HPDE6-E6E7 (cell line): ENCODE results near the gene COPS2.
"Not testable (repeated sequence)": the region's sequence is repeated elsewhere in the genome, so short reads cannot be mapped to it uniquely, and the experiment has no call there.

Experiments used
- DNase-seq: peaks from one replicate; pipeline ENCODE4 v3.0.0; 2011; ENCODE audit warnings: missing footprints; ENCODE audit errors: extremely low spot score

The COPS2 gene

DNA sequence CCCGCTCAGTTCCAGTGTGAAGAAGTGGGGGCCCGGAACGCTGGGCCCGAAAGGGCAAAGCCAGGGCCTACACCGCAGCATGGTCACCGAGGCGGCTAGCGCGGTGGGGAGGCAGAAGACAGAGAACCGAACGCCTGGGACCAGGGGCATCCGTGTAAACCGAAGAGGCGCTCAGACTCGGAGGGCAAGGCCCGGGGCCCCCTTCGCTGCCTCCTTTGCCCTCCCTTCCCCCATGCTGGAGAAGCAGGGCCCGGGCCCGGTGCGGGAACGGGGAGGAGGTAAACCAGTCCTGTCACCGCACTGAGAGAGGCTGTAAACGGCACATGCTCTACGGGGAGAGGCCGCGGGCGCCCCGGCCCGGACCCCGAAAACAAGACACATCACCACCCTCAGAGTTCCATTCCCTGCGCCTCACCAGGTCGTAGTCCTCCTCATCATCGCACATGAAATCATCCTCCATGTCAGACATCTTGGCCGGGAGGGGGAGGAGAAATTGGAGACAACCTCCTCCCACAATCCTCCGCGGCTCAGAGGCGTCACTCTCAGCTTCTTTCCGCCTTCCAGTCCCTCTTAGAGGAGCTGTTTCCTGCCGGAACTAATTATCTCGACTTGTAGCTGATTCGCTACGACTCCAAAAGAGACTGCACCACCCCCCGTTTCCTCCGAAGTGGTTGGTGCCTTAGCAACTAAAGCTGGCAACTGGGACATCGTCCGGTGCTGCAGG, at the start of gene COPS2:
COPS2 (minus strand) TSS at position 490 of the 724 bp plus-strand sequence; CDS start at position 469, 21 bp downstream.
- peak; percentile 80 for DNase-seq

DNA sequence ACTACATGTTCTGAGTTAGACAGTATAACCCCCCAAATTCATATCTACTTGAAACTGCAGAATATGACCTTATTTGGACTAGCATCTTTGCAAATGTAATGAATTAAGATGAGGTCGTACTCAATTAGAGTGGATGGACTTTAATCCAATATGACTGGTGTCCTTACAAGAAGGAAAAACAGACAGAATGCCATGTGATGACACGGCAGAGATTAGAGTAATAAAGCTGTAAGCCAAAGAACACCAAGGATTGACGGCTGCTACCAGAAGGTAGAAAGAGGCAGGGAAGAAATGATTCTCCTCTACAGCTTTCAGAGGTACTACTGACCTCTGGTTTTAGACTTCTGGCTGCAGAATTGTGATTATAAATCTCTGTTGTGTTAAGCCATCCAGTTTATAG, 44.9 kb upstream of the COPS2 start:
- no peak for DNase-seq

DNA sequence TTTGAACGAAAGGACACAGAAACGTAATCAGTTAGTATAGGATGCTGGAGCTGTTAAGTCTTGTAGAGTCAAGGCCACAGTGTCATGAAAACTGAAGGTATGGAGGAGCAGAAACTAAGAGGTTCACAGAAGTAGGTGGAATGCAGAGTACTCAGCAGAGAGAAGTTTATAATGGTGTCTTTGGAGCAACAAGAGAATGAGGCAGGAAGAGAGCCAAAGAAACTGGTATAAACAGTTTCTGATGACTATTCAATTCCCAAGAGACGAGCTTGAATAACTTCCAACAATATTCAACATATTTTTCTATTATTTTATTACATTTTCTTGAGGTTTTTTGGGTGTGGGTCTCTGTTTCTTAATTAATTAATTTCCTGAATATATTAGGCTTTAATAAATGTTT, 44.3 kb upstream of the COPS2 start:
- DNase-seq: no peak

DNA sequence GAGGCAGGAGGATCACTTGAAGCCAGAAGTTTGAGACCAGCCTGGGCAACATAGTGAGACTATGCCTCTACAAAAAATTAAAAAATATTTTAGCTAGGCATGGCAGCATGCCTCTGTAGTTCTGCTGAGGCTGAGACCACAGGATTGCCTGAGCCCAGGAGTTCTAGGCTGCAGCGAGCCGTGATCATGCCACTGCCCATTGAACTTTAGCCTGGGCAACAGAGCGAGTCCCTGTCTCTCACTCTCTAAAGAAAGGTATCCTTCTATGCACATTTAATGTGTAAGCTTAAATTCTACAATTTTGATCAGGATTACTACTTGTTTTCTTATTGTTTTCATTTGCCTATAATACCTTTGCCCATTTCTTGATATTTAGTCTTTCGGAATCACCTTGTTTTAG, 41.5 kb upstream of the COPS2 start:
- DNase-seq: no peak

DNA sequence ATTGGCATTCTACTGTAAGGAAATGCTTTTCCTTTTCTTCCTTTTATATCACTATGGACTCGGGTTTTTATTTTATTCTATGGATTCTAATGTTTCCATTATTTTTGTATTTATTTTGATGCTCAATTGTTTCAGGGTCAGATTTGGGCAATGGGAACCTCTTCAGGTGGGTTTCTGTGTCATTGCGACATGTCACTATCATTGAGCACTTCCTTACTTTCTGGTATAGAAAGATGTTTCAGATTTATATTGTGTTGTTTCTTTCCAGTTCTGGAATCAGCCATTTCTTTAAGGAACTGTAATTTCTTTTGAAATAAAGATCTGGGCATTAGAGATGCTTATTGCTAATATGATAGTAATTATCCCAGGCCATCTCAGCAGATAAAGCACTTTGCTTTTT, 36.5 kb upstream of the COPS2 start:
- DNase-seq: no peak

DNA sequence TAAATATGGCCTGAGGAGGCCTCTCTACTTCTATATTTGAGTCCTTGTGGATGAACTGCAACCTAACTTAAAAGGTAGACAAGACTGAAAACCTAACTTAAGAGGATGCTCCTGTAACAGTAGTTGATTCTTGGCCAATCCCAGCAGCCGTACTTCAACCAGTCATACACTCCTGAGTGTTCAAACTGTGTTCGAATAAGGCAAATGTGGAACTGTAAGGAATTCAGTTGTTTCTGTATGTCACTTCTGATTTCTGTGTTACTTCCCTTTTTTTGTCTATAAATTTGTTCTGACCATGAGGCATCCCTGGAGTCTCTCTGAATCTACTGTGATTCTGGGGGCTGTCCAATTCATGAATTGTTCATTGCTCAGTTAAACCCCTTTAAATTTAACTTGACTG, 35.2 kb upstream of the COPS2 start:
- DNase-seq: no peak

DNA sequence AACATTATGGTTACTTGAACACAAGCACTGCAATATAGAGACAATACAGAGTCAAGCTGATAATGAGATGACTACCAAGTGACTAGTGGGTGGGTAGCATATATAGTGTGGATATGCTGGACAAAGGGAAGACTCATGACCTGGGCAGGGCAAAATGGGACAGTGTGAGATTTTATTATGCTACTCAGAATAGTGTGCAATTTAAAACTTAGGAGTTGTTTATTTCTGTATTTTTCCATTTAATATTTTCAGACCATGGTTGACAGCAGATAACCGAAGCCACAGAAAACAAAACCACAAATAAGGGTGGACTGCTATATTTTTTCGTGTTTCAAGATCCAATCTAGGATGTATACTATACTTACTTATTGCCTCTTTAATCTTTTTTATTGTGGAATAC, 34.2 kb upstream of the COPS2 start:
- DNase-seq: no peak

DNA sequence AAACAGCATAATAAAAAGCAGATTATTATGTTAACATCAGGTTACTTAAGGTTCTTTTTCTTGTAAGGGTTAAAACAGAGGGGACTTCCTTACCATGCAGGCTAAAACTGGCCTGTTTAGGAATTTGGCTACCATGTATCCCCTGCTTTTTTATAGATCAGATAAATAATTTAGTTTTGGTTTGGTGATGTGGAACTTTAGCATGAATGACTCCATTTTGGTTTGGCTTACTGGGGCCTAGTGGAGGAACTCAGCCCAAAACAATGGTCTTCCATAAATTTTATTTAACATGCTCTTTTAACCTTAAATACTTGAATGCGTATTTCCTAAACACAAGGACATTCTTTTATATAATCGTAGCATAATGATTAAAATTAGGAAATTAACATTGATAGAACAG, 33.5 kb upstream of the COPS2 start:
- no peak for DNase-seq

DNA sequence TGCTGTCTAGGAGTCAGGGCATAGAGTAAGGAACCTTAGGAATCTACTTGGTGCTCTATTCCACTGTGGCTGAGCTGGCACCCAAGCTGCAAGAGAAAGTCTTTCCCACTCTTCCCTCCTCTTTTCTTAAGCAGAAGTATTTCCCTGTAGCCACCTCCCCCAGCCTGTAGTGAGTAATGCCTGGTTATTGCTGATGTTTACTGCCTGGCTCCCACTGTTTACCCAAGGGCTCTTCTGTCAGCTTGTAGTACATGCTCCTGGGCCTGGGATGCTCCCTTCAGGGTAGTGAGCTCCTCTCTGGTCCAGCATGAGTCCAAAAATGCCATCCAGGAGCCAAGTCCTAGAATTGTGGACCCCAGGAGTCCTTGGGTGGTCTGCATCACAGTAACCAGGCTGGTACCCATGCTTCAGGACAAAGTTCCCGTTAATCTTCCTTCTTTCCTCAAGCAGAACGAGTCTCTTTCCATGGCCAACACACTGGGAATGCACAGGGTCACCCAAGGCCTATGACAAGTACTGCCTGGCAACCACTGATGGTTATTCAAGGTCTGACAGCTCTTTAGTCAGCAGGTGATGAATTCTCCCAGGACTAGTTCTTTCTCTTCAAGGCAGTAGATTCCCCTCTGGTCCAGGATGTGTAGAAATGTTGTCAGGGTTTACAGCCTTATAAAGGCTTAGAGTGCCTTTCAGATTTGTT, 32.3 kb upstream of the COPS2 start:
- DNase-seq: no peak

DNA sequence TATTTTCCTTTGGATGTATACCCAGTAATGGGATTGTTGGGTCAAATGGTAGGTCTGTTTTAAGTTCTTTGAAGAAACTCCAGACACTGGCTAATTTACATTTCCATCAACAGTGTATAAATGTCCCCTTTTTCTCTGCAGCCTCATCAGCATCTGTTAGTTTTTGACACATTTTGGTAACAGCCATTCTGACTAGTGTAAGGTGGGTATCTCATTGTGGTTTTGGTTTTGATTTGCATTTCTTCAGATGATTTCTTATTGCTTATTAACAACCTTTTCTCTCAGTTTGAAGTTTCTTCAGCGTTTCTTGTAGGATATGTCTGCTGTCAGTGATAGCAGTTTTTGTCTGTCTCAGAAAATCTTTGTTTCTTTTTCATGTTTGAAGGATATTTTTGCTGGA, 30.1 kb upstream of the COPS2 start:
- no peak for DNase-seq

DNA sequence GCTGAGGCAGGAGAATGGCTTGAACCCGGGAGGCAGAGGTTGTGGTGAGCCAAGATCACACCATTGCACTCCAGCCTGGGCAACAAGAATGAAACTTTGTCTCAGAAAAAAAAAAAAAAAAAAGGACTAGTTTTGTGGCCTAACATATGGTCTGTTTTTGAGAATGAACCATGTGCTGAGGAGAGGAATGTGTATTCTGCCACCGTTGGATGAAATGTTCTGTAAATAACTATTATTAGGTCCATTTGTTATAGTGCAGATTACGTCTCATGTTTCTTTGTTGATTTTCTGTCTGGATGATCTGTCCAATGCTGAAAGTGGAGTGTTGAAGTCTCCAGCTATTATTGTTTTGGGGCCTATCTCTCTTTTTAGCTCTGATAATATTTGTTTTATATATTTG, 28.3 kb upstream of the COPS2 start:
- not testable (repeated sequence) for DNase-seq

DNA sequence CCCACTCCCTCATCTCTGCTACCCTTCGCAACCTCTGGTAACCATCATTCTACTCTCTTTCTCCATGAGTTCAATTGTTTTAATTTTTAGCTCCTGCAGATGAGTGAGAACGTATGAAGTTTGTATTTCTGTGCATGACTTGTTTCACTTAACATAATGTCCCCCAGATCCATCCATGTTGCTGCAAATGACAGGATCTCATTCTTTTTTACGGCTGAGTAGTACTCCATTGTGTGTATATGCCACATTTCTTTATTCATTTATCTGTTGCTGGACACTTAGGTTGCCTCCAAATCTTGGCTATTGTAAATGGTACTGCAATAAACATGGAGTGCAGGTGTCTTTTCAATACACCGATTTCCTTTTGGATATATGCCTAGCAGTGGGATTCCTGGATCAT, 26.7 kb upstream of the COPS2 start:
- DNase-seq: no peak

DNA sequence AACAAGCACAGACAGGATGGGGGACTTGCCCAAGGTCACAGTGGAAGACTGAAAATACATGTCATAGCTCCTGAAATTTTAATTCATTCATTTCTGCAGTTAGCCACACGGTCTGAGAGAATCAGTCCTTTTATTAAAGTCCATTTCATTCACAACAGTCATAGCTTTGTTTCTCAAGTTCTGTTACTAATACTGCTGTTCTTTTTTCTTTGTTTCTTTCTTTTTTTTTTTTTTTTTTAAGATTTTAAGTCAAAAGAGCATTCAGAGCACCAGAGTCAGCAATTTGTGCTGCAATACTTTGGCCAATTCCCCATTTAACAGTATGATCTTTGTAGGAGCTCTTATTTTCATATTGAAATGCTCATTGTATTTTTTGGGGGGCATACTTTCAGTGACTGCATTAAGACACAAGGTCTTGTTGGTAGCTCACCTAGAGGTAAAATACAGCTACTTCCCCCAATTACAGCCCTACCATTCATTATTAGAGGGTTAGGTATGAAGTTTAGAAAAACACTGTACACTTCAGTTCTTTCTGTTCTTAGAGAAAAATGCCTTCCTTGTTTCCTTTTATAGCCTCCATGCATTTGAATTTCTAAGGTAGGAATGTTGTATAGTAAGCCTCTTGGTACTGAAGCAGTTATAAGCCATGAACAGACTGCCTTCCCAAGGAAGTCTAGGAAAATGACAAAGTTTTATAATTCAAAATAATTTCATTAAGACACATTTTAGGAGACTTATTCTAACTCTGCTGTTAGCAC, 24.2 kb upstream of the COPS2 start:
- no peak for DNase-seq

DNA sequence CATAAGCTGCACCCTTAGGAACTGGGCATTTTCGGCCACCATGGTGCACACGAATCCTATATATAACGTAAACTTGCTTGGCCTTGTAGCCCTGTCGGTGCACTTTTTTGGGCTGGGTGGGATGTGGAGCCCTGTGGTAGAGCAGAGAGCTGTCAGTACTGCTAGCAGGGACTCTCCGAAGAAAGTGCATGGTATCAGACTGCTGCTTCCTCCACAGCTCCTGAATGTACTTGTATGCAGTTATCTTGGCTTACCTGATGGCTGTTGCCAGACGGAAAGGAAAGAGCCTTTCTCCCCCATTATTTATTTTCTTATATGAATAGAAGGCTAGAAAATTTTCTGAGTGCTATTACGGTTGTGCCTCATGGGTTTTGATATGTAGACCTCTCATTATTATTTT, 23.1 kb upstream of the COPS2 start:
- no peak for DNase-seq

DNA sequence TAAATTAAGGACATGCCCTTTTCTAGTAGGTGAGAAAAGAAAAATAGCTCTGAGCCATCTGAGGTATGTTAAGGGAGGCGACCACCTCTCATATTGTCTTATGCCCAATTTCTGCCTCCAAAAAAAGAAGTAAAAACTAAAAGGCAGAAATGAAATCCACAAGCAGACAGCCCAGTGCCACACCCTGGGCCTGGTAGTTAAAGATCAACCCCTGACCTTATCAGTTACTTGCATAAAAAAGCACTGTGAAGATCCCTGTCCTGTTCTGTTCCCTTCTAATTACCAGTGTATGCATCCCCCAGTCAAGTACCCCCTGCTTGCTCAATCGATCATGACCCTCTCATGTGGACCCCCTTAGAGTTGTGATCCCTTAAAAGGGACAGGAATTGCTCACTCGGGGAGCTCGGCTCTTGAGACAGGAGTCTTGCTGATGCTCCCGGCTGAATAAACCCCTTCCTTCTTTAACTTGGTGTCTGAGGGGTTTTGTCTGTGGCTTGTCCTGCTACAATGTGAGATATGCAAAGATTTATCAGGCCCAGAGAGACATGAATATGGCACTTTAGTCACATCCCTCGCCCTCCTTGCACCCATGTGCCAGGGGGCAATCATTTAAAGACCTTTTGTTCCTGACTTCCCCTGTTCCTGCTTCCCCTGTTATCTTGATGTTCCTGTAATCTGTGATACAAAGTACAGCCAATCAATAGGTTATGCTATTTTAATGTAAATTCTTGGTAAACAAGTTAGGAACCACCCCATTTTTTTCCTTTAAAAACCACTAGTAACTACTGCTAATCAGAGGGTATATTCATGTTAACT, 20.4 kb upstream of the COPS2 start:
- DNase-seq: not testable (repeated sequence)

DNA sequence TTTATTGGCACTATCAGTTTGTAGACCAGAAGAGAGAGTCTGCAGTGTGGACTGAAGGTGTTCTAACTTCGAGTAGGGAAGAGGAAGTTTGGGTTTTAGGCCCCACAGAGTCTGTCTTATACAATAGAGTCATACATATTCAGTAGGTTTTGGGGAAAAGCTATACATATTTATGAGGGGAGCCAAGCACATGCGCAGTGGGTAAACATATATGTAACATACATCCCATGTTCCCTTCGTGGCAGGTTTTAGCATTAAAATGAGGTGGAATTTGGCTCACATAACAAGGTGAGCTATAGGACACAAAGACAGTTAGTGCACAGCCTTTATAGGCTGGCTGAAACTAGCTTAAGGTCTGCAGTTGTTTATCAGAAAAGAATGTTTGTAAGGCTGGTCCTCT, 19.5 kb upstream of the COPS2 start:
- DNase-seq: no peak

DNA sequence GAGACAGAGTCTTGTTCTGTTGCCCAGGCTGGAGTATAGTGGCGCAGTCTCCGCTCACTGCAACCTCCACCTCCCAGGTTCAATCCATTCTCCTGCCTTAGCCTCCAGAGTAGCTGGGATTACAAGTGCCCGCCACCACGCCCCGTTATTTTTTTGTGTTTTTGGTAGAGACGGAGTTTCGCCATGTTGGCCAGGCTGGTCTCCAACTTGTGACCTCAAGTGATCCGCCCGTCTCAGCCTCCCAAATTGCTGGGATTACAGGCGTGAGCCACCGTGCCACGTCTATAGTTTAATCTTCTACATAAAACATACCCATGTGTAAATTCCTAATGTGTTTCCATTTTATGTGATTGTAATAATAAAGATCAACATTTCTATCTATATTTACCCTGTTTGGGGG, 16.4 kb upstream of the COPS2 start:
- DNase-seq: no peak

DNA sequence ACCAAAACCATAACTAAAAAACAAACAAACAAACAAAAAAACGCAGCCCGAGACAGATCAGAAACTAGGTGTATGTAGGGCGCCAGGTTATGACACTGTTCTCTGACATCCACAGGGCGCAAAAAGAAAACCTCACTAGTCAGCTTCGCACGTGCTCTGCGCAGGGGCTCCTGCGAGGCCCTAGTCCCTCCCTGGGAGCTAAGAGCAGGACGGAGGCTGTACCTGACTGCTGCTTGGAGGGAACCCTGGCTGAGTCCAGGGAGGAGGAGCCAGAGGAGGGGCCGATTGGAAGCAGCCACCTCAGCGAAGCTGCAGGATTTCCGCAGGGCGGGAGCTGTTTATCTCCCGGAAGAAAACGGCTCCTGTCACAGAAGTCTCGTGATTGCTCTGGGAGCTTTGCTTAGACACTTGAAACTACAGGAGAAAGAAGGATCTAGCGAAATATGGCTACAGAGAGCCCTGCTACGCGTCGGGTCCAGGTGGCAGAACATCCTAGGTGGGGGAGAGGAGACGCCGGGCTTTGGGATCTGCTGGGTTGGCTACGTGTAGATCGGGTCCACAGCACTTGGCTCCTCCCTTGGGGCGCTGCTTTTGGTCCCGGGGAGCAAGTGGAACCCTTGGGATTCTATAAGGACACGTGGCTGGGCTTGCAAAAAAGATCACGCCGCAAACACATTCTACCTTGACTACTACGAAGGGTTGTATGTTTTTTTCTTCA, 14.6 kb upstream of the COPS2 start, which contains the start of gene GALK2:
GALK2 (plus strand) TSS at position 368 of the 718 bp plus-strand sequence; CDS start at position 444, 76 bp downstream.
- peak; percentile 94 for DNase-seq

DNA sequence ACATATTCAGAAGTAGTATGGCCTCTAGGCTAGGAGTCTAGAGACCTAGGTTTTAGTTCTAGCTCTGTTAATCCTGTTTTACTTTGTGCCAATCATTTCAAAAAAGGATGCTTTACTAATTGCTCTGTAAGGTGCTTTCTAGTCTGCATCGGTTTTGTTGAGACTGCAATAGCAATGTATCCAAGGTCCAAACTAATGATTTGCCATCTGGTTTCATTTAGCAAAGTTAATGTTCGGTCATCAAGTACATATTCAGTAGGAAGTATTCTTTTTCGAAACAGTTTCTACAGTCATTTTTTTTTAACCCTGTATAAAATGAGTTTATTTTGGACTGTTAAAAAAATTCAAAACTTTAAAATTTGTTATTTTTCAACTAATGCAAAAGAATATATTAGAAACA, 12.6 kb upstream of the COPS2 start:
- DNase-seq: no peak

DNA sequence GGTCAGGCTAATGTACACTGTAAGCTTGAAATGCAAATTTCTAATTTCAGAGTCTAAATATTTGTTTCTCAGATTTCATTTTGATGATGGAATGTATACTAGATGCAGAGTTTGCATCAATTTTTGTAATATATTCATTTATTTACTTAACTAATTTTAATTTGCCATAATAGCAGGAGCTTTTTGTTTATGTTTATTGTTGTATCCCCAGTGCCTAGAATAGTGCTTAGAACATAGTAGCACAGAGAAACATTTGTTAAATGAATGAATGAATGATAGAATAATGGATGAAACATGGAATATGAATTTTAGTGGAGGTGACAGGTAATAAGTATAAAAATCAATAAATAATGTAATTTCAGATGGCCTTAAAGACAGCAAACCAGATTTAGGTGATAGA, 9.5 kb upstream of the COPS2 start:
- DNase-seq: no peak

DNA sequence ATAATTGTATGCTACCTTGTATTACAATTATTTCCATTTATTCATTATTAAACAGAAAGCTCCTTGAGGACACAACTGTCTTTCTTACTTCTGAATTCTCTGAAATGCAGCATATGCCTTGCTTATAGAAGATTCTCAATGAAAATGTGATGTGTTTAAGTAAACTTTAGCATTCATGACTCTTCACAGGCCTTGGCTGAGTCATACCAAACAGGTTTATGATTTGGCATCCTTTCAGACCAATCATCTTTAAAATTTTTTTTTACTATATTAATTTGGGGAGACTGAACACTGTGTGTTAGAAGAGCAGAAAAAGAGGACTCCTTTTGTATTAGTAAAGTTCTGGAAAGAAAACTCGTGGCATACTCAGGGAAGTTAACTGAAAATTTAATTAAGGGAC, 8.3 kb upstream of the COPS2 start:
- no peak for DNase-seq
